Motor neuron (in vitro differentiated cells): ENCODE results near the gene ACAT2. TPM values are rescaled to one million over a fixed set of nuclear protein-coding genes. Genes with fewer than 3 reads are reported as not detected.
"Not testable (repeated sequence)": the region's sequence is repeated elsewhere in the genome, so short reads cannot be mapped to it uniquely, and the experiment has no call there.

Experiments
- ATAC-seq, 8 experiments: fragments of 200-7000 bp; cut with Tn5 transposase; replicated peaks in 6 of 8; 2 replicates each; pipeline ENCODE4 v1.8.0; 2021; ENCODE audit warnings: mild to moderate bottlenecking in 8 of 8, moderate library complexity in 8 of 8
- H3K27ac ChIP-seq, 2 donors: fragments of 250-450 bp; sonication (Bioruptor Pico); 2 replicates each; pipeline ENCODE4 v1.9.0; 2021; ENCODE audit warnings: antibody characterized with exemption in 2 of 2, mild to moderate bottlenecking in 2 of 2, moderate library complexity in 1 of 2
- H3K4me1 ChIP-seq, 2 donors: fragments of 250-450 bp; sonication (Bioruptor Pico); replicated peaks in 1 of 2; 2 replicates each; pipeline ENCODE4 v1.6.1; 2021; ENCODE audit warnings: antibody characterized with exemption in 2 of 2, mild to moderate bottlenecking in 2 of 2, moderate library complexity in 1 of 2
- H3K4me3 ChIP-seq, 5 donors: fragments of 250-450 bp; sonication (Bioruptor Pico); 2 replicates each; pipeline ENCODE4 v1.9.0; 2021; ENCODE audit warnings: antibody characterized with exemption in 5 of 5, mild to moderate bottlenecking in 5 of 5, moderate library complexity in 4 of 5
- WGBS, 10 experiments: fragments of 450-650 bp; shearing (Covaris generic); methylation state at CpG; one replicate each; pipeline ENCODE4 v1.0.0; 2022; 5-methylcytosine and 5-hydroxymethylcytosine counted together
- in situ Hi-C, 9 experiments: fragments of 400-800 bp; cut with MboI; loops; one replicate each; pipeline ENCODE4 v1.15.0; 2021; ENCODE audit warnings: low sequenced_read_pairs in 9 of 9, low pct_unique_long_range_greater_than_20kb in 2 of 9; ENCODE audit not compliant: unreplicated experiment in 9 of 9
- total RNA-seq, 8 experiments: library from RNA; unstranded; fragments of 300-600 nt; gene quantifications; 2 replicates each; pipeline versions ENCODE4 v1.2.3 to v1.2.4, GENCODE V29; 2022

The ACAT2 gene
- total RNA-seq: 100 to 1,000 TPM in 1 of 8 experiments, 10 to 100 TPM in 7; 12.6 to 120 (median 42.2) TPM

- H3K4me3 ChIP-seq: peak within 1 kb of the TSS; percentile 55 to 97 (median 85)
- in situ Hi-C loops: no loop called here
- peaks cover 10 to 13% of the 10 kb centered on the region in 2 donors for H3K4me1 ChIP-seq
- 0% methylated on average over 1 to 6 of the region's 76 CpGs; no CpG with 5 or more reads in 5 of the 10 experiments for WGBS, 10 experiments
- ATAC-seq: peak; percentile 89 to 97 (median 96)
- peak within 1 kb of the TSS; percentile 94 to 98 for H3K27ac ChIP-seq
Observed at GRCh38 chr6:159761873-159762680, at the start of gene ACAT2. Gene ACAT2, plus strand, starts transcription at chr6:159762045. Its CDS starts 43 bp downstream, at chr6:159762088.

GRCh38 chr6:159712389-159712788 is 49.5 kb upstream of the ACAT2 start:
- H3K27ac ChIP-seq, in situ Hi-C loops, H3K4me3 ChIP-seq, H3K4me1 ChIP-seq, ATAC-seq: not testable (repeated sequence)
- WGBS, 10 experiments: 60 to 100% methylated on average over 1 of the region's 3 CpGs; no CpG with 5 or more reads in 8 of the 10 experiments

GRCh38 chr6:159713984-159714383 is 47.9 kb upstream of the ACAT2 start:
- in situ Hi-C loops: no loop called here

GRCh38 chr6:159714404-159714803 is 47.4 kb upstream of the ACAT2 start:
- in situ Hi-C loops: no loop called here
- H3K4me3 ChIP-seq: no peak overlapping the region
- ATAC-seq: no peak
- no peak overlapping the region for H3K27ac ChIP-seq
- WGBS, 10 experiments: 95 to 100% (median 97%) methylated on average over 4 to 5 of the region's 5 CpGs; no CpG with 5 or more reads in 6 of the 10 experiments
- H3K4me1 ChIP-seq: peaks cover 0 to 2% of the 10 kb centered on the region in 2 donors

More at GRCh38 chr6:159713984-159714383, 47.9 kb upstream of the ACAT2 start:
- no peak for ATAC-seq
- Histone ChIP-seq H3K27ac (no peak overlapping the region), H3K4me1 (peaks cover 0 to 2% of the 10 kb centered on the region in 2 donors), H3K4me3 (no peak overlapping the region)
- WGBS, 10 experiments: 73 to 100% (median 97%) methylated on average over 2 to 6 of the region's 7 CpGs; no CpG with 5 or more reads in 2 of the 10 experiments

- Histone ChIP-seq H3K27ac (no peak overlapping the region), H3K4me3 (no peak overlapping the region), H3K4me1 (peaks cover 0 to 2% of the 10 kb centered on the region in 2 donors)
- 60 to 100% (median 84%) methylated on average over 1 to 3 of the region's 3 CpGs; no CpG with 5 or more reads in 3 of the 10 experiments for WGBS, 10 experiments
- ATAC-seq: no peak
- in situ Hi-C loops: no loop called here
Observed at GRCh38 chr6:159715166-159715565, 46.7 kb upstream of the ACAT2 start.

- Histone ChIP-seq H3K27ac (no peak overlapping the region), H3K4me3 (no peak overlapping the region), H3K4me1 (peaks cover 0 to 2% of the 10 kb centered on the region in 2 donors)
- no peak for ATAC-seq
- in situ Hi-C loops: no loop called here
- WGBS, 10 experiments: 80 to 100% (median 95%) methylated on average over 1 to 3 of the region's 3 CpGs; no CpG with 5 or more reads in 2 of the 10 experiments
Observed at GRCh38 chr6:159715605-159716004, 46.2 kb upstream of the ACAT2 start.

GRCh38 chr6:159716247-159717096 is 45.4 kb upstream of the ACAT2 start:
- H3K27ac ChIP-seq: no peak overlapping the region
- no peak overlapping the region for H3K4me3 ChIP-seq
- in situ Hi-C loops: no loop called here
- 0 to 100% (median 60%) methylated on average over 1 to 4 of the region's 5 CpGs; no CpG with 5 or more reads in 1 of the 10 experiments for WGBS, 10 experiments
- peaks cover 0 to 2% of the 10 kb centered on the region in 2 donors for H3K4me1 ChIP-seq
- ATAC-seq: peak; percentile 55 to 90 (median 67)

- ATAC-seq: no peak
- in situ Hi-C loops: no loop called here
- 67 to 100% (median 93%) methylated on average over 1 to 3 of the region's 3 CpGs; no CpG with 5 or more reads in 3 of the 10 experiments for WGBS, 10 experiments
- Histone ChIP-seq H3K27ac (no peak overlapping the region), H3K4me1 (peaks cover 0 to 2% of the 10 kb centered on the region in 2 donors), H3K4me3 (no peak overlapping the region)
Observed at GRCh38 chr6:159718634-159719033, 43.2 kb upstream of the ACAT2 start.

GRCh38 chr6:159719287-159719686 is 42.6 kb upstream of the ACAT2 start:
- in situ Hi-C loops: no loop called here
- H3K4me1 ChIP-seq: peaks cover 0 to 2% of the 10 kb centered on the region in 2 donors
- no peak for ATAC-seq
- WGBS, 10 experiments: 80 to 100% (median 97%) methylated on average over 1 to 6 of the region's 7 CpGs; no CpG with 5 or more reads in 5 of the 10 experiments
- no peak overlapping the region for H3K4me3 ChIP-seq
- no peak overlapping the region for H3K27ac ChIP-seq

GRCh38 chr6:159720708-159721107 is 41.1 kb upstream of the ACAT2 start:
- WGBS, 10 experiments: 49 to 100% (median 93%) methylated on average over 1 to 7 of the region's 7 CpGs; no CpG with 5 or more reads in 1 of the 10 experiments
- Histone ChIP-seq H3K4me1 (peaks cover 0 to 6% of the 10 kb centered on the region in 2 donors), H3K4me3 (no peak overlapping the region), H3K27ac (no peak overlapping the region)
- peak in 1 of 8 experiments; percentile 16 for ATAC-seq
- in situ Hi-C loops: no loop called here

GRCh38 chr6:159721981-159722380 is 39.9 kb upstream of the ACAT2 start:
- WGBS, 10 experiments: 80 to 100% (median 93%) methylated on average over 1 to 3 of the region's 3 CpGs; no CpG with 5 or more reads in 1 of the 10 experiments

GRCh38 chr6:159722655-159723054 is 39.2 kb upstream of the ACAT2 start:
- no peak for ATAC-seq
- in situ Hi-C loops: no loop called here
- H3K4me1 ChIP-seq: peaks cover 0 to 7% of the 10 kb centered on the region in 2 donors
- H3K4me3 ChIP-seq: no peak overlapping the region
- no peak overlapping the region for H3K27ac ChIP-seq

More at GRCh38 chr6:159721981-159722380, 39.9 kb upstream of the ACAT2 start:
- H3K27ac ChIP-seq, ATAC-seq, H3K4me1 ChIP-seq, H3K4me3 ChIP-seq, in situ Hi-C loops: not testable (repeated sequence)

GRCh38 chr6:159723259-159723658 is 38.6 kb upstream of the ACAT2 start:
- Histone ChIP-seq H3K4me3 (no peak overlapping the region), H3K27ac (no peak overlapping the region), H3K4me1 (peaks cover 0 to 7% of the 10 kb centered on the region in 2 donors)
- ATAC-seq: no peak
- WGBS, 10 experiments: 90 to 100% (median 100%) methylated on average over 1 to 2 of the region's 2 CpGs; no CpG with 5 or more reads in 3 of the 10 experiments
- in situ Hi-C loops: no loop called here
